ENCODE measurements around the gene PRSS12.

PRSS12 gene

GRCh38 chr4:118357601-118358000 is 4.8 kb upstream of the PRSS12 start:
- no peak for TF ChIP-seq CTCF (conservative IDR thresholded peaks at IDR 0.05; ENCODE audit: control insufficient read depth, insufficient read depth, low read depth, low read length)
- DNase-seq (ENCODE audit: low read depth) = no peak
- H3K4me3 ChIP-seq (ENCODE audit: control insufficient read depth, low read depth, low read length) = no peak overlapping the region

- DNase-seq (ENCODE audit: low read depth) = peak; percentile 58
- TF ChIP-seq CTCF (conservative IDR thresholded peaks at IDR 0.05; ENCODE audit: control insufficient read depth, insufficient read depth, low read depth, low read length) = no peak
- H3K4me3 ChIP-seq (ENCODE audit: control insufficient read depth, low read depth, low read length) = no peak overlapping the region
These were observed 3.9 kb upstream of the PRSS12 start for GRCh38 chr4:118356731-118357130.

- DNase-seq (ENCODE audit: low read depth) = no peak
- TF ChIP-seq CTCF (conservative IDR thresholded peaks at IDR 0.05; ENCODE audit: control insufficient read depth, insufficient read depth, low read depth, low read length) = no peak
These were observed 3.3 kb upstream of the PRSS12 start for GRCh38 chr4:118356111-118356510.

GRCh38 chr4:118354913-118355312 is 2.1 kb upstream of the PRSS12 start:
- no peak overlapping the region for H3K4me3 ChIP-seq (ENCODE audit: control insufficient read depth, low read depth, low read length)
- no peak for DNase-seq (ENCODE audit: low read depth)
- TF ChIP-seq CTCF (conservative IDR thresholded peaks at IDR 0.05; ENCODE audit: control insufficient read depth, insufficient read depth, low read depth, low read length) = no peak

More at GRCh38 chr4:118356111-118356510, 3.3 kb upstream of the PRSS12 start:
- H3K4me3 ChIP-seq (ENCODE audit: control insufficient read depth, low read depth, low read length) = no peak overlapping the region

- peak overlapping the region; percentile 56 for H3K4me3 ChIP-seq (ENCODE audit: control insufficient read depth, low read depth, low read length)
- no peak for DNase-seq (ENCODE audit: low read depth)
- no peak for TF ChIP-seq CTCF (conservative IDR thresholded peaks at IDR 0.05; ENCODE audit: control insufficient read depth, insufficient read depth, low read depth, low read length)
These were observed 779 bp upstream of the PRSS12 start for GRCh38 chr4:118353534-118354030.

- DNase-seq (ENCODE audit: low read depth) = peak; percentile 24
- peak overlapping the region; percentile 56 for H3K4me3 ChIP-seq (ENCODE audit: control insufficient read depth, low read depth, low read length)
- no peak for TF ChIP-seq CTCF (conservative IDR thresholded peaks at IDR 0.05; ENCODE audit: control insufficient read depth, insufficient read depth, low read depth, low read length)
These were observed 664 bp downstream of the PRSS12 start for GRCh38 chr4:118351851-118352827.
